Stimulated activated CD4-positive, alpha-beta T cell treated with anti-CD3 and anti-CD28 coated beads, Interleukin-4, amount 100 ng/mL, for 48 hours (primary cell): Measurements from ENCODE around the gene LHX8.

Source experiments
- DNase-seq, 2 donors: peaks; one replicate each; pipeline ENCODE4 v3.0.0-alpha.2; 2020; ENCODE audit warnings: low read depth in 2 of 2

LHX8 gene

DNA sequence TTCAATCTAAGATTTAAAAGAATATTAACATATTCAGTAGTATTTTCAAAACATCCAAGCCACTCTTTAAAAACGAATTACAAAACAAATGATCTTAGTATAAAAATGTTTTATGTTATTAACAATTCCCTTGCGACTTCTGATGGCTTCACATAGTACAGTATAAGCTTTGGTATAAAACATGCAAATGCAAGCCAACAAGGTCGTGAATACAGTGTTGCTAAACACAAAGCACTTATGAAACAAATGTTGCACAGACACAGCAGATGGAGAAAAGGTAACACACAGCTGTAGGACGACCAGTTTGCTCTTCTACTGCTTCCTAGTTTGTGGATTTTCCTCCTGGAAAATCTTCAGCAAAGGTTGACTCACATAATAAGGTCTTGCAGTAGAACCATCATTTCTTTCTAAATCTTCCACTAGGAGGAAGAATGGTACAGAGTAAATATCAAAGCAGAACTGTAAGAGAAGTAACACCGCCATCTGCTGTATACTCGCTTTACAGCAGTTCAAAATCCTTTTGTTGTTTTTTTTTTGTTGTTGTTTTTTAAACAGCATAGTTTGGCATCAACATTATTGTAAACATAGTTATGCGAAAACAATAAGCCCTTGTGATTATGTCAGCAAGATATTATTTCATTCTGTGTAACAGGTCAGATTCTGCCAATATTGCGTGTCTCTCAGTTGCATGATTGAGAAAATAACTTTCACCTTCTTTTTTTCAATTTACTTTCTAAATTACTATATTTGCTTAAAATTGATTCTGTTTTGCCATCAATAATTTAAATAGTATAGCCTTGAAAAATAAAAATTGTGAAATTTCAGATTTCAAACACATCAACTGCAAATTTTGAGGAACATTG, 69.5 kb downstream of the LHX8 start:
- DNase-seq, result no peak

DNA sequence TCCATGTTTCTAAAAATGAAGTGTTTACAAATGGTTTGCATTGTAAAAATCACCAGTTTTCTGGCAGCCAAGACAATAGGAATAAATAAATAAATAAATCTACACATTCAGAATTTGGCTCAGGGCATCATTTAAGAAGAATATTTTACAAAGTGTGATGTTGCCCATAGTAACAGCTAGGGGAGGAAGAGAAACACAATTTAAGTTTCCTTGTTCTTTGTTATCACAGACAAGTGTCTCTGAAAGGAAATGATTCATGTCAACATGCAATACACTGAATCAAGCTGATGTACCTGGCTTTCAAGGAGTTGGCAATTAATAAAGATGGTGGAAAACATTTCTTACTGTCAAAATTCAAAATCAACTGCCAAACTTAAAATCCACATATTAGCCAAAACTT, 74.7 kb downstream of the LHX8 start:
- DNase-seq, result no peak
